ENCODE measurements around the gene ENHO.

ENHO gene

DNA sequence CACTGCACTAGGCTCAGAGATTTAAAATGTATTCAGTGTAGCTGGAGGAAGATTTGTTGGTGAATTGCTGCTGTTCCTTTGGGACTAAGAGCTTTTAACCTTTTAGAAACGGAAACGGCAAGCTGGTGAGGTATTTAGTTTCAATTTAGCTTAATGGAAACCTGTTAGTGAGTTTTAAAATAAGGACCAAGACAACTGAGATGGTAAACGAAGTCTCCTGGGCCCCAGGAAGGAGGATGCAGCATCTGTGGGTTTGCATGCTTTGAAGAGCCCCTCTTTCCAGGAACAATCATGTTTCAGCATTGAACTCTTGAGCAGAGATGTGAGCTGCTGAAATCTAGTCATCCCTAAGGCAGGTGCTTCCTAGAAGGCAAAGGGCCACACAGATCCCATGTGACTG, 47.7 kb downstream of the ENHO start:
- DNase-seq (ENCODE audit: low spot score) = no peak
